ENCODE data around the gene RETN.
A peak's percentile ranks its signal among the peaks of the same experiment; 100 is the strongest.

RETN gene

DNA sequence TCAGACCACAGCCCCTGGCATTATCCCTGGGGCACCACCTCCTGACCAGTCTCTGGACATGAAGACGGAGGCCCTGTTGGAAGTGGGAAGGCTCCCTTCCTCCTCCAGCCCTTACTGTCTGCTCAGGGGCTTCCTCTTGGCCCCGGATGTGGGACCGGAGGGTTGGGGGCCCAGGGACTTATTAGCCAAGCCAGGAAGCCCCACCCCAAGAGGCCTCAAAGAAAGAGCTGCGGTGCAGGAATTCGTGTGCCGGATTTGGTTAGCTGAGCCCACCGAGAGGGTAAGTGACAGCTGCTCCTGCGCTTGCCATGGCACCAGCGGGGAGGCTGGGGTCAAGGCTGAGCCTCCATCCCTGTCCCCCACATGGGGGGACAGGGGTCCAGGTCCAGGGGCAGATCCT, at the start of gene RETN:
TSS of gene RETN (plus strand) at position 208 of the 400 bp plus-strand sequence. CDS start 278 bp downstream, outside the sequence.
- DNase-seq = no peak

DNA sequence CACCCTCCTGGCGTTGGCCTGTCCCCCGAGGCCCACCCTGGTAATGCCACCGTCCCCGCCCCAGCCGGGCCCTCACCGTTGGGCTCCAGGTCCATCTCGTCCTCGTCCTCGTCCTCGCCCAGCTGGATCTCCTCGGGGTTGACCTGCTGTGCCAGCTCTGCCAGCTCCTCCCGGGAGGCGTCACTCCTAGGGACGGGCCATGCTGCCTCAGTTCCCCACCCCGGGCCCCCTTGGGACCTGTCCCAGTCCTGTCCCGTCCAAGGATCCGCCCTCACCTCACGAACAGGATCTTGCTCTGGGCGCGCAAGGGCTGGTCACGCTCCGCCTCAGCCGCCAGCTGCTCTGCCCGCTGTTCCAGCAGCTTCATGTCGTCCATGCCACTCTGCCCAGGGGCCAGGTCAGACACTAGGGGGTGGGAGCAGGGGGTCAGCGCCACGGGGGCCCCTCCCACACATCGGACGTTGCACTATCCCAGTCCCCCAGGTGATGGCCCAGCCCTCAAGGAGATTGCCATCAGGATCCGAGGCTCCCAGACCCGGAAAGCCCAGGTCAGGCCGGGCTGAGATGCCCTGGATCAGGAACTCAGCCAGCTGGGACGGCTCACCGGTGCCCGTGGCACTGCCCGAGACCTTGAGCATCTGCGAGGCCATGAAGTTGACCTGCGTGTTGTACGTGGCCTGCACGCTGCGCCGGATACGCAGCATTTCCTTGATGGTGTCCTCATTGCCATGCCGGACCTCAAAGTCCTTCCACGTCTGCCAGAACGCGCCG, 49.0 kb upstream of the RETN start:
- no peak for DNase-seq

DNA sequence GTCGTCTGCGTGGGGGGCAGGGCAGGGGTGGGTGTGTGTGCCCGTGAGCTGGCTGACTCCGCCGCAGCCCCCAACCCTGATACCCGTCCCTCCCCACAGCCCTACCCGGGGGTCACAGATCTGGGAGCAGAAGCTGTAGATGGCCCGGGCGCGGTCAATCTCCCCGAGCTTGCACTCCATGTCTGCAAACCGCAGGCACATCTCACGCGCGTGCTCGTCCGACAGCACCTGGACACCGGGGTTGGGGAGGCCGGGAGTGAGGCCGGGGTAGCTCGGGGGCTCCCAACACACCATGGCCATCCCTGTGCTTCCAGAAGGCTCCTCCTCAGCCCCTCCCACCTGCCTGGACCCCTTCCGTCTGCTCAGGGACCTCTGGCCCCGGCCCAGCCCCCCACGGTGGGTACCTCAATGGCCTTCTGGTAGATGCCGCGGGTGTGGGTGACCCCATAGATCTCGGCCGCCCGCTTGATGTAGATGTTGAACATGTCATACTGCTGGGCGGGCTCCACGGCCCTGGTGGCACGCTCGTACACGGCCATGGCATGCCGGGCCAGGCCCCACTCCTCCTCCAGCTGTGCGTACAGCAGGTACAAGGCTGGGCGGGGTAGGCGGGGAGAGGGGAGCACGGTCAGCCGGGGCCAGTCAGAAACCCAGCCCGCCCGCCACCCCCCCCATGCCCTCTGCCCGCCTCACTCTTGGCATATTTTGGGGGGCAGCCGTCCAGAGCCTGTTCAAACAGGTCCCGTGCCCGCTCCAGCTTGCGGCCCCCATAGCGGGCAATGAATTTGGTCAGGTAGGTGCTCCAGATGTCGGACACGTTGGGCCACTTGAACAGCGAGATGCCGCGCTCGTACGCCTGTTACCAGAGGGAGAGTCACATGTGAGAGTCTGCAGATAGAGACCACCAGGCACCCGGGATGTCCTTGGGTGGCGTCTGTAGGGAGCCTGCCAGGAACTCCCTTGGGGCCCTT, 48.1 kb upstream of the RETN start:
- no peak for DNase-seq

- DNase-seq = no peak
Observed at GRCh38 chr19:7622933-7623685, 45.7 kb upstream of the RETN start.

GRCh38 chr19:7623725-7624603, 44.9 kb upstream of the RETN start:
- DNase-seq = no peak

DNA sequence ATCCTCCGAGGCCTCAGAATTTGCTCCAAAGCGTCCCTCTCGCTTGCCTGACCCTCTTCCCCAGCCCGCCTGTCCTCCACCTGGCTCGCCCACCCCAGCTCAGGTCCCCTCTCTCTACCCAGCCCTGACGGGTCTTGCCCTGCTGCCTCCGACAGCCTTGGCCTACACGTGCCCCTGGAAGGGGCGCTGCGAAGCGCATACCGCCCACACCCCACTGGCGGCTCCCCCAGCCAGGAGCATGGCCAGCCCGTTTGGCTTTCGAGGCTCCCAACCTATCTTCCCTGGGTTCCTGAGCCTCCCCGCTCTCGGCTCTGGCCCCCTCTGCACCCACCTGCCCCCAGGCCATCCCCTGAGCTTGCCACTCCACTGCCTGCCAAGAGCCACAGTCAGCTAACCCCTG, 44.0 kb upstream of the RETN start:
- DNase-seq = no peak

- DNase-seq = no peak
Observed at GRCh38 chr19:7625763-7626372, 43.0 kb upstream of the RETN start.

DNA sequence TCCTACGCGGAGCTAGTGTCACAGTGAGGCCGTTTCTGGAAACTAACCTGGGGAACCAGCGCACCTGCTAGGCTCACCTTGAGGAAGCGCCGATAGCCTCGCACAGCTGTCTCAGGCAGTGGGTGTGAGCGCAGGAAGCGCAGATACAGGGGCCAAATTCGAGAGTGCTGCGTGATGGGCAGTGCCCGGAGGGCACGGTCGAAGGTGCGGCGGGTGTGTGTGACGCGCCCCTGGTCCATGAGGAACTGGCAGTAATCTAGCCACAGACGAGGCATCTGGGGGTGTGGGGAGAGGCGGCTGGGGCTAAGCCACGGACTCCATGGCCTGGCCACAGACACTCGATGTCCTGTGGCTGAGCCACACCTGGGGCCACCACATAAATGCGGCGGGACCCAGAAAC, 41.7 kb upstream of the RETN start:
- DNase-seq = no peak

DNA sequence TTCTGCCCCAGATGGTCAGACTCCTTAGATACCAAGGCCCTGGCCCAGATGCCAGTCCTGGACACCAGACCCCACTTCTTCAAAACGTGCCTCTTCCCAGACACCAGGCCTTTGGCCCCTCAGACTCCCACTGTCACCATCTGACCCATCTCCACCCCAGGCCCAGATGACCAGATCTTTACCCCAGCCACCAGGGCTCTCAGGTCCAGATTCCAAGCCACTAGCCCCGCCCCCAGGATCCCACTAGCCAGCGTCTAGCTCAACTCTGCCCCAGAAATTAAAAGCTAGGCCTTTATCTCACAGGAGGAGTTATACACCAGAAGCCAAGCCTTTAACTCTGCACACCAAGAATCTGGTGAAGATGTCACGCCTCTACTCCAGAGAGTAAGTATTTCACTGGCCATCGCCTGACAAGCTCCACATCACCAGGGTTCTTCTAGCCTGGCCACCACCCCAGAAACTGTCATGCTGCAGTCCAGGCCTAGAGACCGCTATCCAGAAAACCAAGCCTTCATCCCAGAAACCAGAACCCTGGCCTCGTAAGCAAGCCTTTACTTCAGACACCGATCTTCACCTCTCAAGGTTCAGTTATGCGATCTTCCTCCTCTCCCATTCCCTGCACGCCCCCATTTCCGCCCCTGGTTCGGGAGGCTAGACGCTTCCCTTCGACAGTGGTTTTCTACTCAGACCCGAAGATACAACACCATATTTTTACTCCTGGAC, 40.1 kb upstream of the RETN start:
- DNase-seq = no peak

DNA sequence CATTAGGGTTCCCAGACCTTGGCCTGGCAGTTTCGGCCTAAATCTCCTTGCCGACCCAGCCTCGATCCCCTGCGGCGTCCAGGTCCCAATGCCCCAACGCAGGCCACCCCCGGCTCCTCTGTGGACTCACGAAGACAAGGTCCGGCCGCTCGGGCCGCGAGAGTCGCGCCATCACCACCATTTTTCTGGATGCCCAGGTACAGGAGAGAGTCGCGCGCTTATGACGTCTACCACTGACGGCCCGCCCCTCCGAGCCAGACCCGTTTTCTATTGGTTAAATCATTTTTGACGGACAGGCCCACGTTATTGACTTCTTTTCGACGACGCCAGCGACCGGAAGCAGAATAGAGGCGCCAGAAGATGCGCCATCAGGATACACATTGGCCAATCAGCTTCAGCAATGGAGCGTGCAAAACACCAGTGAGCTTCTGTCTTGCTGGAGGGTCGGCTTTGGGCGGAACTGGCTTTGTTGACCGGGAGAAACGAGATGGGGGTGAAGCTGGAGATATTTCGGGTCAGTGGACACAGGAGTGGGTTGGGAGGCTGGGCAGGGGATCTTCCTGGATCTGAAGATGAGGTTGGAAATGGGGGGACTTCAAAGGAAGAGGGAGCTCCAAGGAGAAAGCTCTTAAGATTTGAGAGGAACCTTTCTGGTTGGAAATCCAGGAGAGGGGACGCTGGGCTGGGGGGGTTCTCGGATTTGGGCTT, 39.3 kb upstream of the RETN start, which contains the start of the genes PET100 and XAB2:
TSS of gene PET100 (plus strand) at position 447 of the 708 bp plus-strand sequence. CDS start at position 488, 41 bp downstream.
TSS of gene XAB2 (minus strand) at position 199 of the 708 bp plus-strand sequence. CDS start at position 181, 18 bp downstream.
- DNase-seq = peak; percentile 94

- DNase-seq = no peak
Observed at GRCh38 chr19:7631577-7631976, 37.3 kb upstream of the RETN start.

GRCh38 chr19:7632340-7633203, 36.3 kb upstream of the RETN start:
- no peak for DNase-seq

DNA sequence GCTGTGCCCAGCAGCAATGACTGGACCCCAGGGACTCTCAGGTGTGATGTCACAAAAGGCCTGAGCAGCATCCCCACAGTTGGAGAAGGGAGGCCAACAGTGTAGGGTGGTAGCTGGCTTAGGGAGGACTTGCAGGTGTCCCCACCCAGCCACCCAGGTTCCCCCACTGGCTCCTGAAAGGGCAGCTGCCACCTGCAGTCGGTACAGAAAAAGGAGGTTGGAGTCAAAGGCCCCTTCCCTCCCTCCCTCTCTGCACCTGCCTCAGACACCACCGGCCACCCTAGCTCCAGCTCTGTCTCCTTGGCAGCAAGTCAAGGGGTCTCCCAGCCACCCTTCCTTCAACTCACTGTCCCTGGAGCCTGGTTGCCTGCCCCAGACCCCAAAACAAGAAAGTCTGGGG, 35.2 kb upstream of the RETN start, which contains the start of gene PCP2:
TSS of gene PCP2 (minus strand) at position 22 of the 400 bp plus-strand sequence. CDS start 262 bp downstream, outside the sequence.
- DNase-seq = no peak

GRCh38 chr19:7635670-7636069, 33.2 kb upstream of the RETN start:
- DNase-seq = no peak

- no peak for DNase-seq
Observed at GRCh38 chr19:7636317-7636690, 32.5 kb upstream of the RETN start.

- DNase-seq = peak; percentile 92
Observed at GRCh38 chr19:7636691-7637373, 32.0 kb upstream of the RETN start, which contains the start of gene STXBP2. STXBP2 (plus strand) TSS chr19:7637110; CDS start chr19:7637150, 40 bp downstream.

- DNase-seq = peak; percentile 15
Observed at GRCh38 chr19:7637374-7638256, 31.2 kb upstream of the RETN start.

Measured in CD4-positive, alpha-beta T cell treated with Interleukin-6 for 4 hours (primary cell).